Measurements from ENCODE around the gene RGS21. TPM values are rescaled to one million over a fixed set of nuclear protein-coding genes. Genes with fewer than 3 reads are reported as not detected.

RGS21 gene
- total and polyA plus RNA-seq, 12 donors: not detected

DNA sequence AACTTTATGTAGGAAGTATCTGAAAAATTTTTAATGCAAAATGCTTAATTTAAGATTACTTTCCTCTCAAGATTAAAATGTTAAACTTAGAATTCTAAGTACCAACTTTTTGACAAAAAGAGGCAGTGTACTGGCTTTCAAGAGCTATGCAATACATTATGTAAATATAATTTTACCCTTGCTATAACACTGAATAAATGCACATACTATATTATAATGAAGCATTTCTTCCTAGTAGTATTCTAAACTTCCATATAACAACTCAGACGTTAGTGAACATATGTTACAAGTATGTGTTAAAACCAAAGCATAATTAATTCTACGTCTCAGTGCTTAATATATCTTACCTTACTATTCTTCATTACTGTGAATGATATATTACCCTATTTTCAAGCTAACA, 58.5 kb downstream of the RGS21 start:
- no peak for DNase-seq
- intact Hi-C loops (cut with DNase I): no loop called here
- no peaks in the 10 kb centered on the region for H3K9me3 ChIP-seq (replicated peaks in 1 of 3)
- 51 to 72% (median 58%) methylated on average over 2 of the region's 2 CpGs for WGBS, 4 donors
- no peaks in the 10 kb centered on the region for H3K27me3 ChIP-seq
- H3K4me3 ChIP-seq: no peak overlapping the region
- TF ChIP-seq, protein P1, sequence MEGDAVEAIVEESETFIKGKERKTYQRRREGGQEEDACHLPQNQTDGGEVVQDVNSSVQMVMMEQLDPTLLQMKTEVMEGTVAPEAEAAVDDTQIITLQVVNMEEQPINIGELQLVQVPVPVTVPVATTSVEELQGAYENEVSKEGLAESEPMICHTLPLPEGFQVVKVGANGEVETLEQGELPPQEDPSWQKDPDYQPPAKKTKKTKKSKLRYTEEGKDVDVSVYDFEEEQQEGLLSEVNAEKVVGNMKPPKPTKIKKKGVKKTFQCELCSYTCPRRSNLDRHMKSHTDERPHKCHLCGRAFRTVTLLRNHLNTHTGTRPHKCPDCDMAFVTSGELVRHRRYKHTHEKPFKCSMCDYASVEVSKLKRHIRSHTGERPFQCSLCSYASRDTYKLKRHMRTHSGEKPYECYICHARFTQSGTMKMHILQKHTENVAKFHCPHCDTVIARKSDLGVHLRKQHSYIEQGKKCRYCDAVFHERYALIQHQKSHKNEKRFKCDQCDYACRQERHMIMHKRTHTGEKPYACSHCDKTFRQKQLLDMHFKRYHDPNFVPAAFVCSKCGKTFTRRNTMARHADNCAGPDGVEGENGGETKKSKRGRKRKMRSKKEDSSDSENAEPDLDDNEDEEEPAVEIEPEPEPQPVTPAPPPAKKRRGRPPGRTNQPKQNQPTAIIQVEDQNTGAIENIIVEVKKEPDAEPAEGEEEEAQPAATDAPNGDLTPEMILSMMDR (IDR thresholded peaks at IDR 0.05): no peak
- H3K4me1 ChIP-seq (replicated peaks in 1 of 2): no peaks in the 10 kb centered on the region
- no peak overlapping the region for H3K27ac ChIP-seq
- H3K36me3 ChIP-seq (replicated peaks in 1 of 2): no peaks in the 10 kb centered on the region

DNA sequence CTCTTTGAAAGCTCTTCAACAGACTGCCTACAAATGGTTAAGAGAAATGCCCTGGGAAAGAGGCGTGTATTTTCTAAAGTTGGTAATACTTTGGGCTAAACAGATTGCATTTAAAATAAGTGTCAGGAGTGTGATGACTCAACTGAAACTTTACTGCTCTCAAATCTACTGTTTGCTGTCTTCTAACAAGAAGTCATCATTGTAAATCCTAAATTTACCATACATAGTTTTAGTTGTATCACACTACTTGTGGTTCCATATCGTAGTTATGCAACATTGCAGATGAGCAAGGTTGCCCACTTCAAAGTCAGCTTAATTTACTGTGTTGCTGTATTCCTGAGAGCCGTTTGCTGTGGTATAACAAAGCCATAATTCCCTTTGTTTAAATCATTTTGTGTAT, 59.6 kb downstream of the RGS21 start:
- H3K36me3 ChIP-seq (replicated peaks in 1 of 2): no peaks in the 10 kb centered on the region
- TF ChIP-seq POLR2A (IDR thresholded peaks at IDR 0.05): no peak
- TF ChIP-seq, protein P1 (IDR thresholded peaks at IDR 0.05): no peak
- H3K27ac ChIP-seq: no peak overlapping the region
- intact Hi-C loops (cut with DNase I): no loop called here
- no peak overlapping the region for H3K4me3 ChIP-seq
- WGBS, 4 donors: 69 to 71% (median 69%) methylated on average over 3 of the region's 3 CpGs
- no peaks in the 10 kb centered on the region for H3K4me1 ChIP-seq (replicated peaks in 1 of 2)
- no peaks in the 10 kb centered on the region for H3K27me3 ChIP-seq
- DNase-seq: no peak
- no peaks in the 10 kb centered on the region for H3K9me3 ChIP-seq (replicated peaks in 1 of 3)

DNA sequence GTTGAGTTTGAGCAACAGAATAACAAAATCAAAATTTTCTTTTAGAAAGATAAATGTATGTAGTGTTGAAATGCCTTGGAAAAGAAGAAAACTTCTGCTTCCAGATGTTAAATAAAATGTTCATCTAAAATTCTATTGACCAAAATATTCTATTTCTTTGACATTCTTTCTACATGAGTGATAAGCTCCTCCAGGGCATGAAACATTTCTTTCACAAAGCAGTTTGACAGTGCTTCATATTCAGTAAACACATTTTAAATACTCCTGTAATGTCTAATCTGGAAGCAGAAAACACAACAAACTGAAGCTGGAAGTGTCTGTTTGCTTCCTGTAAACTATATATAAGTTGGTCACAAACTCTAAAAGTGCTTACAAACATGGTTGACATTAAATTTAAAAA, 61.5 kb downstream of the RGS21 start:
- H3K4me3 ChIP-seq: no peak overlapping the region
- no peaks in the 10 kb centered on the region for H3K9me3 ChIP-seq (replicated peaks in 1 of 3)
- H3K36me3 ChIP-seq (replicated peaks in 1 of 2): no peaks in the 10 kb centered on the region
- TF ChIP-seq, protein P1 (IDR thresholded peaks at IDR 0.05): no peak
- no peak for TF ChIP-seq POLR2A (IDR thresholded peaks at IDR 0.05)
- H3K4me1 ChIP-seq (replicated peaks in 1 of 2): no peaks in the 10 kb centered on the region
- H3K27me3 ChIP-seq: no peaks in the 10 kb centered on the region
- H3K27ac ChIP-seq: no peak overlapping the region
- DNase-seq: no peak
- intact Hi-C loops (cut with DNase I): no loop called here

DNA sequence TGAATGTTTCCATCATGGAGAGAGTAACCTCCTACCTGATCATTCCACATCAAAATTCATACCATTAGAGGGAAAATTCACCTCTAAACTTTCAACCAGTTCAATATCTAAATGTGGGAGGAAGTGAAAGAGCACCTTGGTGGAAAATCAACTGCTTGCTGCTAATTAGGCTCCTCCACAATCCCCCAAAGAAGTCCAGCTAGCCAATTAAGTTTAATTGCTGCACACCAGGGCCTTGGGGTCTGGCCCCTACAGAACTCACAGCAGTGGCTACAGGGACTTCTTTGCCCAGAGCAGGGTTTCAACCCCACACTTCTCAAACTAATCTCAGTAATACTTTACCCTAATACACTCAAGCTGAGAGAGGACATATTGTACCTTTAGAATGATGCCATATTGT, 62.1 kb downstream of the RGS21 start:
- no peaks in the 10 kb centered on the region for H3K9me3 ChIP-seq (replicated peaks in 1 of 3)
- no peaks in the 10 kb centered on the region for H3K36me3 ChIP-seq (replicated peaks in 1 of 2)
- DNase-seq: no peak
- intact Hi-C loops (cut with DNase I): no loop called here
- H3K27ac ChIP-seq: no peak overlapping the region
- TF ChIP-seq POLR2A (IDR thresholded peaks at IDR 0.05): no peak
- TF ChIP-seq, protein P1 (IDR thresholded peaks at IDR 0.05): no peak
- no peaks in the 10 kb centered on the region for H3K4me1 ChIP-seq (replicated peaks in 1 of 2)
- no peak overlapping the region for H3K4me3 ChIP-seq
- no peaks in the 10 kb centered on the region for H3K27me3 ChIP-seq

Measured in adrenal gland (tissue), 12 donors.